ENCODE data around the gene NKAIN2.

The NKAIN2 gene

DNA sequence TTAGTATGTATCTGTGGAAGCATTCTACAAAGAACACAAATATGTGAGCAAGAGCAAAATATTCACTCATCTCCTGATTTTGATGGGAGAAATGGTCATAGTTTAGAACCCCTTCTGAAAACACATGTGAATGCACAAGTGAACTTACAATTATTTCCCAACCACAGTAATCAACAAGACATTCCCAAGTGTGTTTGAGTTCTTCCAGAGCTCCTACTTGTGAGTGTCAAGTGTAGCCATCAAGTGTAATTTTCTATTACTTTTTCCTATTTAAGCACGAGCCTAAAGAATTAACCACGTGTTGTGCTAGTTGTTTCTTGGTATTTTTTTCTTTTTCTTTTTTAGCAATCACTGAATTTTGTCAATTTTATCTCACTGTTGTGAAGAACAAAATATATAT is 402.3 kb downstream of the NKAIN2 start:
- TF ChIP-seq EZH2phosphoT487 (conservative IDR thresholded peaks at IDR 0.05; ENCODE audit: low read length): no peak
- TF ChIP-seq, protein P1, sequence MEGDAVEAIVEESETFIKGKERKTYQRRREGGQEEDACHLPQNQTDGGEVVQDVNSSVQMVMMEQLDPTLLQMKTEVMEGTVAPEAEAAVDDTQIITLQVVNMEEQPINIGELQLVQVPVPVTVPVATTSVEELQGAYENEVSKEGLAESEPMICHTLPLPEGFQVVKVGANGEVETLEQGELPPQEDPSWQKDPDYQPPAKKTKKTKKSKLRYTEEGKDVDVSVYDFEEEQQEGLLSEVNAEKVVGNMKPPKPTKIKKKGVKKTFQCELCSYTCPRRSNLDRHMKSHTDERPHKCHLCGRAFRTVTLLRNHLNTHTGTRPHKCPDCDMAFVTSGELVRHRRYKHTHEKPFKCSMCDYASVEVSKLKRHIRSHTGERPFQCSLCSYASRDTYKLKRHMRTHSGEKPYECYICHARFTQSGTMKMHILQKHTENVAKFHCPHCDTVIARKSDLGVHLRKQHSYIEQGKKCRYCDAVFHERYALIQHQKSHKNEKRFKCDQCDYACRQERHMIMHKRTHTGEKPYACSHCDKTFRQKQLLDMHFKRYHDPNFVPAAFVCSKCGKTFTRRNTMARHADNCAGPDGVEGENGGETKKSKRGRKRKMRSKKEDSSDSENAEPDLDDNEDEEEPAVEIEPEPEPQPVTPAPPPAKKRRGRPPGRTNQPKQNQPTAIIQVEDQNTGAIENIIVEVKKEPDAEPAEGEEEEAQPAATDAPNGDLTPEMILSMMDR (IDR thresholded peaks at IDR 0.05; ENCODE audit: insufficient read depth, low read length, poor library complexity, severe bottlenecking): no peak
- Histone ChIP-seq H3K27ac (ENCODE audit: low read depth, low read length) (no peak overlapping the region), H3K27me3 (ENCODE audit: low read length) (no peaks in the 10 kb centered on the region), H2AFZ (ENCODE audit: low read depth, low read length, severe bottlenecking) (no peak overlapping the region), H3K9ac (ENCODE audit: low read length) (no peak overlapping the region), H3K36me3 (ENCODE audit: low read length) (no peaks in the 10 kb centered on the region), H3F3A (ENCODE audit: insufficient read depth) (no peaks in the 10 kb centered on the region), H3K4me2 (ENCODE audit: low read depth, low read length, poor library complexity, severe bottlenecking) (no peak overlapping the region), H3K9me3 (ENCODE audit: insufficient read depth, low read length) (no peaks in the 10 kb centered on the region), H3K79me2 (ENCODE audit: insufficient read depth, low read length) (no peaks in the 10 kb centered on the region), H4K20me1 (ENCODE audit: low read depth, low read length) (no peaks in the 10 kb centered on the region), H3K4me3 (ENCODE audit: insufficient read depth, low read length, poor library complexity, severe bottlenecking) (no peak overlapping the region), H3K9me2 (replicated peaks; ENCODE audit: insufficient read depth, low read length) (no peaks in the 10 kb centered on the region)

DNA sequence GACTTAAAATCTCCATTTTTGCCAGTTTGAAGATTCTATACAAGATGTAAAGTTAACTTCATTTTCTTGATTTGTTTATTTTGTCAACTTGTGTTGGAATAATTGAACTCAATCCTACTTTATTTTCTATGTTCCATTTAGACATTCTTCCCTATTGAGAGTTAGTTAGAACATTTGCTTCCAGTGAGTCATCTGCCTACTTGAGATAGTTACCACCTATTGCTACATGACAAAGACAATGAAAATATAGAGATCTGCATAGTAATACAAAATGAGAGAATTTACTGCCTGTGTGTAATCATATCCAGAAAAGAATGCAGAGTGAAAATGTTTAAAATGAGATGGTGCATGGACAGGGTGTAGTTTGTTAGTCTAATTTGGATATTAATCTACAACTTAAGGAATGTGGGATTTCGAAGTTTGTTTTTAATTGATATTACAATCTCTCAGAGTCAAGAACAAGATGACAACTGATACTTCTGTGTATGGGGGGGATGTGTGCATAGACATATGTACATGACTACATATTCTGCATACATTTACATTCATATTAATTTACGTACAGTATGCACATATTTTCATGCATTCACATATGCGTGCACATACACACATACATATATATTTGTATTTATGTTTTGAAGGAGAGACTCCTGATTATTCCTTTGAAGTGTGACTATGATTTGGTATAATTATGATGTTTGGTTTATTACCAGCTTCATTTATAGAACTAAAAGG is 420.1 kb downstream of the NKAIN2 start:
- no peak overlapping the region for H2AFZ ChIP-seq (ENCODE audit: low read depth, low read length, severe bottlenecking)
- no peaks in the 10 kb centered on the region for H3K79me2 ChIP-seq (ENCODE audit: insufficient read depth, low read length)
- H3K9ac ChIP-seq (ENCODE audit: low read length): no peak overlapping the region
- no peaks in the 10 kb centered on the region for H3K27me3 ChIP-seq (ENCODE audit: low read length)
- no peak overlapping the region for H3K4me3 ChIP-seq (ENCODE audit: insufficient read depth, low read length, poor library complexity, severe bottlenecking)
- no peak overlapping the region for H3K27ac ChIP-seq (ENCODE audit: low read depth, low read length)
- no peaks in the 10 kb centered on the region for H3K9me3 ChIP-seq (ENCODE audit: insufficient read depth, low read length)
- no peaks in the 10 kb centered on the region for H4K20me1 ChIP-seq (ENCODE audit: low read depth, low read length)
- H3K4me2 ChIP-seq (ENCODE audit: low read depth, low read length, poor library complexity, severe bottlenecking): no peak overlapping the region
- no peaks in the 10 kb centered on the region for H3F3A ChIP-seq (ENCODE audit: insufficient read depth)
- no peaks in the 10 kb centered on the region for H3K36me3 ChIP-seq (ENCODE audit: low read length)
- no peaks in the 10 kb centered on the region for H3K9me2 ChIP-seq (replicated peaks; ENCODE audit: insufficient read depth, low read length)
- TF ChIP-seq, protein P1 (IDR thresholded peaks at IDR 0.05; ENCODE audit: insufficient read depth, low read length, poor library complexity, severe bottlenecking): no peak
- TF ChIP-seq EZH2phosphoT487 (conservative IDR thresholded peaks at IDR 0.05; ENCODE audit: low read length): no peak

DNA sequence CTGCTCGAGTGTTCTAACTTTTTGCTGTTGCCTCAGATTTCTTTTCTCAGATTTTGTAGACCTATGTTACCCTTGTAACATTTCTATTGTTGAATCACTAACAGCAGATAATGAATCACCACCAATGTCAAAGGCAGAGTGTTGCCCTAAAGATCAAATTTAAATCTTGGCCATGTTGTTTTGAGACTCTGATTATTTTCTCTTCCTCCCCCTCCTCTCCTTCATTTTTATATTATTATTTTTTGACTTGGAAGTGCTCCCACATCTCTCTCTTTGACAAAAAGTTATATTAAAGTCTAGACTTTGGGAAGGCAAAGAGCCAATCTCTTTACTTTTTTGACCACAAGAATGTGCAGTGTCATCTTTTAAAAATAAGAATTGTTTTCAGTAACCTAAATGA is 422.7 kb downstream of the NKAIN2 start:
- Histone ChIP-seq H3K9me2 (replicated peaks; ENCODE audit: insufficient read depth, low read length) (no peaks in the 10 kb centered on the region), H3K9me3 (ENCODE audit: insufficient read depth, low read length) (no peaks in the 10 kb centered on the region), H3K79me2 (ENCODE audit: insufficient read depth, low read length) (no peaks in the 10 kb centered on the region), H3K9ac (ENCODE audit: low read length) (no peak overlapping the region), H3K36me3 (ENCODE audit: low read length) (no peaks in the 10 kb centered on the region), H3K27ac (ENCODE audit: low read depth, low read length) (no peak overlapping the region), H3K4me2 (ENCODE audit: low read depth, low read length, poor library complexity, severe bottlenecking) (no peak overlapping the region), H4K20me1 (ENCODE audit: low read depth, low read length) (no peaks in the 10 kb centered on the region), H3K4me3 (ENCODE audit: insufficient read depth, low read length, poor library complexity, severe bottlenecking) (no peak overlapping the region), H2AFZ (ENCODE audit: low read depth, low read length, severe bottlenecking) (no peak overlapping the region), H3F3A (ENCODE audit: insufficient read depth) (no peaks in the 10 kb centered on the region), H3K27me3 (ENCODE audit: low read length) (no peaks in the 10 kb centered on the region)
- TF ChIP-seq EZH2phosphoT487 (conservative IDR thresholded peaks at IDR 0.05; ENCODE audit: low read length): no peak
- TF ChIP-seq, protein P1 (IDR thresholded peaks at IDR 0.05; ENCODE audit: insufficient read depth, low read length, poor library complexity, severe bottlenecking): no peak
